GM10266 (cell line): ENCODE data around the gene MCTP1.

Source experiments
- DNase-seq: peaks from one replicate; pipeline ENCODE4 v3.0.0; 2012; ENCODE audit errors: extremely low spot score
- CTCF ChIP-seq: IDR thresholded peaks from 2 replicates; pipeline ENCODE4 v1.5.1; 2012; ENCODE audit warnings: mild to moderate bottlenecking, low read depth; ENCODE audit not compliant: control insufficient read depth, insufficient read depth; ENCODE audit errors: missing control alignments

MCTP1 gene

DNA sequence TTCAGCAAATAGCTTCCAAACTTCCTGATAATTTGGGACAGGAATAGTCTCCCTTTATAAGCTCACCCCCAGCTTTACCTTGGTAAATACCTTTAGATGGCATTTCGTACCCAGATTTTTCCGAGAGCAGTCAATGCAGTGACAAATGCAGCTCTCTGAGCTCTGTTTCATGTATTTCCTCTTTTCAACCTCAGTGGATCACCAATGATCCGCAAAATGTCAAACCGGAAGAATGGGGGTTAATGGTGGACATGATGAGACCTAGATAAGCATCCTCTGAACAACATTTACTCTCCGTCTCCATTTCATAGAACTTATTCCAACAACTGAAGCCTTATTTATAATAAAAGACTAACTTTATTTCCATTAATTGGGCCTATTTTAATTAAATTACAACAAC lies 227.3 kb downstream of the MCTP1 start:
- TF ChIP-seq CTCF, result no peak
- DNase-seq, result no peak

- TF ChIP-seq CTCF, result no peak
- DNase-seq, result no peak
Observed at GRCh38 chr5:95053253-95053652, 231.6 kb downstream of the MCTP1 start.

DNA sequence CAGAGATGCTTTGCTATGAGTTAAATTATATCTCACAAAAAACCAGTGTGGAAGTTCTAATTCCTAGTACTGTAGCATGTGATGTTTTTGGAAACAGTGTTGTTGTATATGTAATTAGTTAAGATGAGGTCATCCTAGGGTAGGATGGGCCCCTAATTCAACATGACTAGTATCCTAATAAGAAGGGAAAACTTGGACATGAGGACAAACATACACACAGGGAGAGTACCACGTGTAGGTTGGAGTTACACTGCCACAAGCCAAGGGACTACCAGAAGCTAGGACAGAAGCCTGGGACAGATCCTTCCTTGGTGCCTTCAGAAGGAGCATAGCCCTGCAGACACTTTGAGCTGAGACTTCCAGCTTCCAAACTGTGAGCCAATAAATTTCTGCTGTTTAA lies 234.2 kb downstream of the MCTP1 start:
- TF ChIP-seq CTCF, result no peak
- DNase-seq, result no peak

GRCh38 chr5:95048628-95049027 lies 236.3 kb downstream of the MCTP1 start:
- DNase-seq, result no peak
- no peak for TF ChIP-seq CTCF

GRCh38 chr5:95045181-95045965 lies 239.5 kb downstream of the MCTP1 start:
- TF ChIP-seq CTCF, result no peak
- no peak for DNase-seq

- DNase-seq, result no peak
- no peak for TF ChIP-seq CTCF
Observed at GRCh38 chr5:95044096-95044495, 240.8 kb downstream of the MCTP1 start.

GRCh38 chr5:95043648-95044047 lies 241.2 kb downstream of the MCTP1 start:
- TF ChIP-seq CTCF, result no peak
- DNase-seq, result no peak
